NT2/D1 (cell line): ENCODE measurements around the gene NEGR1.
"Not testable (repeated sequence)": the region's sequence is repeated elsewhere in the genome, so short reads cannot be mapped to it uniquely, and the experiment has no call there.

Source experiments
- DNase-seq: peaks from one replicate; pipeline ENCODE4 v3.0.0-alpha.2; 2011; ENCODE audit warnings: low read depth, low spot score
- H3K27me3 ChIP-seq: 2 replicates; pipeline ENCODE4 v1.6.0; 2011; ENCODE audit warnings: mild to moderate bottlenecking; ENCODE audit not compliant: insufficient read length, insufficient read depth
- H3K36me3 ChIP-seq: 2 replicates; pipeline ENCODE4 v1.6.1; 2011; ENCODE audit warnings: mild to moderate bottlenecking, low read length, mixed read lengths; ENCODE audit not compliant: insufficient read depth, insufficient read length
- H3K4me1 ChIP-seq: 2 replicates; pipeline ENCODE4 v1.5.1; 2011; ENCODE audit not compliant: insufficient read depth, insufficient read length
- H3K4me3 ChIP-seq: 2 replicates; pipeline ENCODE4 v1.5.1; 2011; ENCODE audit warnings: low read depth; ENCODE audit not compliant: insufficient read length
- H3K9ac ChIP-seq: 2 replicates; pipeline ENCODE4 v1.6.0; 2011; ENCODE audit warnings: low read depth; ENCODE audit not compliant: insufficient read length
- H3K9me3 ChIP-seq: 2 replicates; pipeline ENCODE4 v1.5.1; 2011; ENCODE audit warnings: mild to moderate bottlenecking, low read length; ENCODE audit not compliant: insufficient read depth
- SUZ12 ChIP-seq: IDR thresholded peaks from 2 replicates; pipeline ENCODE4 v1.6.1; 2011; ENCODE audit not compliant: insufficient read length, insufficient read depth; ENCODE audit errors: extremely low read depth
- YY1 ChIP-seq: IDR thresholded peaks from 2 replicates; pipeline ENCODE4 v1.6.1; 2011; ENCODE audit not compliant: insufficient read length, insufficient read depth
- ZNF274 ChIP-seq: IDR thresholded peaks from 2 replicates; pipeline ENCODE4 v1.6.1; 2011; ENCODE audit warnings: mild to moderate bottlenecking, low read depth, low read length

NEGR1 gene

DNA sequence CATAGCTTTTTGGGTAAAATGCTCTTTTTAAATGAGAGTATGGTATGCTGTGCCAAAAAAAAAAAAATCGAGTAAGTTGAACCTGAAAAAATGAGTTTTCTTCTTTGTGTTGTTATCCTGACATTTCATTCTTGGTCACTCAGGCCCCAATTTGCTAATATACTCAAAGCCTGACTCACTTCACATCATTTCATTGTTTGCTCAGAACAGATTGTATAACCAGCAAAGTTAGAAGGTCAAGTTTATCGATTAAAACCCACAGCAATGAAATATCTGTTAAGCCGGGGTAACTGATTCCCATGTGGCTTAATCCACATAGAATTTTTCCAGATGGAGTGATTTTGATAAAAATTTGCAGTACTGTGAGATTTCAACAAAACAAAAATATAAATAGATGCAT, 363.7 kb downstream of the NEGR1 start:
- H3K4me3 ChIP-seq: no peak overlapping the region
- no peak overlapping the region for H3K9ac ChIP-seq
- H3K36me3 ChIP-seq: no peaks in the 10 kb centered on the region
- H3K4me1 ChIP-seq: no peaks in the 10 kb centered on the region
- H3K9me3 ChIP-seq: no peaks in the 10 kb centered on the region
- TF ChIP-seq YY1 (no peak), SUZ12 (no peak), ZNF274 (no peak)
- H3K27me3 ChIP-seq: no peaks in the 10 kb centered on the region
- no peak for DNase-seq

GRCh38 chr1:71916894-71917293, 365.4 kb downstream of the NEGR1 start:
- Histone ChIP-seq H3K4me3 (no peak overlapping the region), H3K9ac (no peak overlapping the region), H3K9me3 (no peaks in the 10 kb centered on the region), H3K27me3 (no peaks in the 10 kb centered on the region), H3K4me1 (no peaks in the 10 kb centered on the region), H3K36me3 (no peaks in the 10 kb centered on the region)
- TF ChIP-seq ZNF274 (no peak), SUZ12 (no peak)
- no peak for DNase-seq

- no peak overlapping the region for H3K9ac ChIP-seq
- H3K4me1 ChIP-seq: no peaks in the 10 kb centered on the region
- H3K9me3 ChIP-seq: no peaks in the 10 kb centered on the region
- no peak overlapping the region for H3K4me3 ChIP-seq
- DNase-seq: no peak
- H3K27me3 ChIP-seq: no peaks in the 10 kb centered on the region
- no peaks in the 10 kb centered on the region for H3K36me3 ChIP-seq
- TF ChIP-seq SUZ12 (no peak), YY1 (no peak), ZNF274 (no peak)
Observed at GRCh38 chr1:71914626-71915025, 367.7 kb downstream of the NEGR1 start.

DNA sequence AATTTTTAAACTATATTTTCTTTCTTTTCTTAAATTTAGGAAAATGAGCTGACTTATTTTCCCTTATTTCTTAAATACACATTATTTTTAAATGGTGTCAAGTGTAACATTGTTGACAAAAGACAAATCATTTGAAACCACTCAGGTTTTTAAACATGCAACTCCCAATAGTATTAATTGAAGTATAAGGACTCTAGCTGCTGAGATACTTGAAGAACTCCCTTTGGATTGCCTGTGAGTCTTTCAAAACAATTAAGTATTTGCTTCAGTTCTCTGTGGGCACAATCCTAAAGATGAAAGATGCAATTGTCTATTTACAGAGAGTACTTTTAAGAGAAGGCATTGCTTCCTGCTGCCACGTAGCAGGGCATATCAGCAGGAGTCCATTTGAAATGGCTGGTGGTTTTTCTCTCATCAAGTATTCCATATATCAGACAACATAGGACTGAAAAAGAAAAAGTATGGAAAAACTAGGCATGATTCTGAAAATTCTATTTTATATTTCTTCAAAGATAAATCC, 373.4 kb downstream of the NEGR1 start:
- no peaks in the 10 kb centered on the region for H3K36me3 ChIP-seq
- no peak for DNase-seq
- TF ChIP-seq ZNF274 (no peak), SUZ12 (no peak), YY1 (no peak)
- no peaks in the 10 kb centered on the region for H3K4me1 ChIP-seq
- H3K9me3 ChIP-seq: no peaks in the 10 kb centered on the region
- no peak overlapping the region for H3K9ac ChIP-seq
- no peak overlapping the region for H3K4me3 ChIP-seq
- H3K27me3 ChIP-seq: no peaks in the 10 kb centered on the region

- Histone ChIP-seq H3K36me3 (no peaks in the 10 kb centered on the region), H3K4me3 (no peak overlapping the region), H3K27me3 (no peaks in the 10 kb centered on the region), H3K9ac (no peak overlapping the region), H3K9me3 (no peaks in the 10 kb centered on the region), H3K4me1 (no peaks in the 10 kb centered on the region)
- TF ChIP-seq YY1 (no peak), ZNF274 (no peak), SUZ12 (no peak)
- no peak for DNase-seq
Observed at GRCh38 chr1:71908303-71908702, 374.0 kb downstream of the NEGR1 start.

DNA sequence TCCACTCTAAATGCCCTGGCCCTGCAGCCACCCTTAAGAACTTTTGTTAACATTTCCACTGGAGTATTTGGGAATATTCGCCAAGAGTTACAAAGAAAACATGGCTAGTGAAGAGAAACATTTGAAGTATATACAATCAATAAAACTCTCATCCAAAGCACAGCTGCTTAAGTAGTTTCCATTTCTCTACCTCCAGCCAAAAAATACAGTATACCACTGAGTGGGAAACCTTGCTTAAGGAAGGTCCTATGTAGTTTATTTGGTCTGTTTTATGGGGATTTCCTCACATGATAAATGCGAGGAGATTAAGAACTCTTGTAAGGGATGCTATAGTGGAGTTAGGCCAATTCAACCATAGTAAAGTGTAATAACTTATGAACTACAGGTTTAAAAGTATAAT, 382.5 kb downstream of the NEGR1 start:
- Histone ChIP-seq H3K4me3 (no peak overlapping the region), H3K9ac (no peak overlapping the region), H3K9me3 (no peaks in the 10 kb centered on the region), H3K27me3 (no peaks in the 10 kb centered on the region), H3K4me1 (no peaks in the 10 kb centered on the region), H3K36me3 (no peaks in the 10 kb centered on the region)
- TF ChIP-seq SUZ12 (no peak), YY1 (no peak), ZNF274 (no peak)
- DNase-seq: no peak

- H3K36me3 ChIP-seq, H3K4me1 ChIP-seq: not testable (repeated sequence)
Observed at GRCh38 chr1:71888166-71888565, 394.2 kb downstream of the NEGR1 start.

DNA sequence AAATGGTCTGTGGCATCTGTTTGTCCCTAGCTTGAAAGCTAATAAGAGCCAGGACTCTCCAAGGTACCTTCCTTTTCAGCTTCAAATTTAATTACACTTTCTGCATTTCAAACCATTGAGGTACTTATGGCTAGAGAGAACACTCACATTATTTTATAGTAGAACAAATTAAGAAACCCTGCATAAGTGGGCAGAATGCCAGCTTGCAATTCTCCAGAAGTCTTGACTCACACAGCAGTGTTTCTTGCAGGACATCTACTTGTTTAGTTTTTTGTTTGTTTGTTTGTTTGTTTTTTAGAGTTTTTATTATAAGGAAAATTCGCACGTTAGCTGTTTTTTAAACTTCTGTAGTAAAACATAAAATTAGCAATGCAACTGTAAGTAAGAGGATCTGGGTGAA, 397.2 kb downstream of the NEGR1 start:
- TF ChIP-seq SUZ12: no peak
- TF ChIP-seq ZNF274: no peak
- TF ChIP-seq YY1: no peak
- Histone ChIP-seq H3K9me3 (no peaks in the 10 kb centered on the region; the same call in 1 of the 2 replicates), H3K9ac (no peak overlapping the region), H3K27me3 (no peaks in the 10 kb centered on the region), H3K4me1 (no peaks in the 10 kb centered on the region), H3K36me3 (no peaks in the 10 kb centered on the region), H3K4me3 (no peak overlapping the region)
- DNase-seq: no peak

More at GRCh38 chr1:71888166-71888565, 394.2 kb downstream of the NEGR1 start:
- H3K9me3 ChIP-seq, H3K4me3 ChIP-seq, DNase-seq, H3K27me3 ChIP-seq, H3K9ac ChIP-seq: not testable (repeated sequence)
